Measurements from ENCODE around the gene TBK1.
"Not testable (repeated sequence)": the region's sequence is repeated elsewhere in the genome, so short reads cannot be mapped to it uniquely, and the experiment has no call there.

The TBK1 gene

DNA sequence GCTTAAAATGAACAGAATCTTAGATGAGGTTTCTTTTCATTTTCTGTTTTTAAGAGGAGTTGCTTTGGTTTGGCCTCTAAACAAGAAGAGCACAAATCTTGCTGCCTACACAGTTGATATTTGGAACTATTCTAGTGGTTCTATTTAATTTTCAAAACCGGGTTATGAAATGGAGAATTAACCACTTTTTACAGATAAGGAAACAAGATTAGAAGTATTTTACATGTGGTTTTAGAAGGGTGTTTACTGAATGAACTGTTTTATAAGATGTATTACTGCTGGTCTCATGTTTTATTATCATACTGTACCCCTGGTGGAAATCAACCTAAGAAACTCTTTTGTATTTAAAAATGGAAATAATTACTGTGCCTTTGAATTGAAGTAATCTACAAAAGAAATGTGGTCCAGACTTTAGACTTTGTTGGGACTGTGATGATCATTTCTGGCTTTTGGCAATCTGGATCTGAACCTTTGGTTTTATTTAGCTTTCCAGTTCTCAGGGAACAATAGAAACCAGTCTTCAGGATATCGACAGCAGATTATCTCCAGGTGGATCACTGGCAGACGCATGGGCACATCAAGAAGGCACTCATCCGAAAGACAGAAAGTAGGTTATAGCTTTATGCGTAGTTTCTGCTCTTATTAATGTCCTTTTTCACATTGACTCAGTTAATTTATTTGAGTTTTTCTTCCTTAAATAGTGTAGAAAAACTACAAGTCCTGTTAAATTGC is 43.2 kb downstream of the TBK1 start:
- no peak for DNase-seq (ENCODE audit: low read depth in 2 of 2, low spot score in 1 of 2)

DNA sequence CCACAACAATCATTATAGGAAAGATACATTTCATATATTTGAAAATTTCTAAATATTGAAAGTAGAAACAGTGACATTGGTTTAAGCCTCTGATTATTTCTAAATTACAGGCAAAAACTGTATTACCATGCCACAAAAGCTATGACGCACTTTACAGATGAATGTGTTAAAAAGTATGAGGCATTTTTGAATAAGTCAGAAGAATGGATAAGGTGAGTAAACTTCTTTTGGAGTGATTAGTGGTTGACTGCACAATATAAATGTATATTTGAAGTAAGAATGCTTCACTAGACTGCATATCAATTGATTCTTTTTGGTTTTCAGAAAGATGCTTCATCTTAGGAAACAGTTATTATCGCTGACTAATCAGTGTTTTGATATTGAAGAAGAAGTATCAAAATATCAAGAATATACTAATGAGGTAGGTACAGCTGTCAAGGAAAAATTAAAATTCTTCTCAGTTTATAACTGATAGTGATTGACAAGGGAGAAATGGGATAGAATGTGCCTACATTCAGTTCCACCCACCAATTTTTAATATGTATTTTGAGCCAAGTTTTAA is 45.0 kb downstream of the TBK1 start:
- no peak for DNase-seq (ENCODE audit: low read depth in 2 of 2, low spot score in 1 of 2)

GRCh38 chr12:64497484-64497883 is 45.6 kb downstream of the TBK1 start:
- no peak for DNase-seq (ENCODE audit: low read depth in 2 of 2, low spot score in 1 of 2)

DNA sequence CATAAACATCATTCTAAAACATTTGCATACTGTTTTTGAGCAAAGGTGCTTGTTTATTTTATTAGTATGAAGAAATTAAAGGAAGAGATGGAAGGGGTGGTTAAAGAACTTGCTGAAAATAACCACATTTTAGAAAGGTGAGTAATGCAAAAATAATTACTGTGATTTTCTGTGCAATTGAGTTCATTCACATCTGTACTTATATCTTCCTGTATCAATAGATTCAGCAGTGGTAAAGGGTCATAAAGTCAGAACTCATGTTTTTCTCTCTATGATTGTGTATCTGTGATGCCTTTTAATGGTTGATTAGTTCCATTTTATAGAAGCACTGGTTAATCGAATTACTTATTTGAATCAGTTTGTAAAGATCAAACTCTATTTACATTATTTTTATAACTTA is 46.0 kb downstream of the TBK1 start:
- DNase-seq (ENCODE audit: low read depth in 2 of 2, low spot score in 1 of 2), result no peak

DNA sequence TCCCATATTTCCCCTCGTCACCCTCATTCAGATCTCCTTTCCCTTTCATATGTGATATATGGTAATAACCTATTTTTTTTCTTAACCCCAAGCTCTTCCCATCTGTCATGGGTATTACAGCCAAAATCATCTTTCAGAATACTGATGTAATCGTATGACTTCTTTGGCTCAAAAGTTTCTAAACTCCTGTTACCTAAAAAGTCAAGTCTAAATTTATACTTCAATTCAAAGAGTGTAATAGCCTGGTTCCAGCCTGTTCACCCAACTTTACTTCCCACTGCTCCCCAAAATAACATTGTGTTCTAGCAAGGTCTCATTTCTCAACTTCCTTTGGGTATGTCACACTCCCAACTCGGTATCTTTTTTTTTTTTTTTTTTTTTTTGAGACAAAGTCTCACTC is 48.5 kb downstream of the TBK1 start:
- no peak for DNase-seq (ENCODE audit: low read depth in 2 of 2, low spot score in 1 of 2)

- no peak for DNase-seq (ENCODE audit: low read depth in 2 of 2, low spot score in 1 of 2)
Observed at GRCh38 chr12:64501486-64501885, 49.6 kb downstream of the TBK1 start.

- no peak for DNase-seq (ENCODE audit: low read depth in 2 of 2, low spot score in 1 of 2)
Observed at GRCh38 chr12:64506955-64507354, 55.0 kb downstream of the TBK1 start.

DNA sequence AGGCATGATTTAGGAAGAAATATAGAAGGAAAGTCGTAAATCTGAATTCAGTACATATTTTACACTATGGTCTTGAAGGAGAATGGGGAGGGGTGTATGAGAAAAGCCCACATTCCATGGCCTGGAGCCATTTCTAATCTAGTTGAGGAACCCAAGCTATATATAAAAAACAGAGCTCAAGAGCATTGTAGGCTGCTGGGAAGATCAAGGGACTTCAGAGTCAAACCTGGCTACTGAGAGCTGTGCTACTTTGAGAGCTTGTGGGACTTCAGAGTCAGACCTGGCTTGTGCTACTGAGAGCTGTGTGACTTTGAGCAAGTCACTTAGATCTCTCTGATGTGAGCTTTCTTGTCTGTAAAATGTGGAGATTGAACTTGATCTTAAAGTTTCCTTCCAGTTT is 58.7 kb downstream of the TBK1 start:
- no peak for DNase-seq (ENCODE audit: low read depth in 2 of 2, low spot score in 1 of 2)

GRCh38 chr12:64518396-64518795 is 66.5 kb downstream of the TBK1 start:
- DNase-seq (ENCODE audit: low read depth in 2 of 2, low spot score in 1 of 2), result no peak

DNA sequence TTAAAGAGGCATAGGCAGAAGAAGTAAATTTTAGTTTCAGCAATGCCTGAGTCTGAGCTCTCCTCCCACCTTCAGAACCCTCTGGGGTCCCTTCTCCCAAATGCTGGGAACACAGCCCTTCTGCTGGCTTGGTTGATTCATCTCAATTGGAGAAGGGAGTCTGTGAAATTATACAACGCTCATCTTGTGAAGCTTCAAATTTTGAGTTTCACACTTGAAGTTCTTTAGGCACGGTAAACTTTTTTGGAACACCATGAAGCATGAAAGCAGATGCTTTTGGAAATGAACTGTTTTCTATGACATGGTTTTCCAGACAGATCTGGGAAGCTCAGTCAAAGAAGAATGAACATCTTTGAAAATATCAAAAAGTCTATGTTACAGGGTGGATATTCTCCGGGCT is 69.9 kb downstream of the TBK1 start:
- no peak for DNase-seq (ENCODE audit: low read depth in 2 of 2, low spot score in 1 of 2)

DNA sequence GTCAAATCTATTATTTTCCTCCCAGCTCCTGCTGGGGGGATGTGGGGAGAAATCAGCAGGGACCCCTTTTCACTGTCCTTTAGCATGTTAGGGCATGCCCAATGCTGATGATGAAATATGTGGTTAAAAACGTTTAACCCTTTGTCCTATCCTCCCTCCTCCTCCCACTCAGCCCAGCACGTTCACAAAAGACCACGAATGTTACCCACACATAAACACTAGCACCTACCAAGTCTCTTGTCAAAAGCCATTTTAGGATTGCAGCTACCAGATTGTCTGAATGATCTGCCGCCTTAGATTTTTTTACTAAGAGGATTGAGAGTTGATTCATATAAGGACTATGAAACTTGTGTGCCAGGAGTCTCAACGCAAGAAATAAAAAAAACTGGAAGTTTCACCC is 70.4 kb downstream of the TBK1 start:
- no peak for DNase-seq (ENCODE audit: low read depth in 2 of 2, low spot score in 1 of 2)

DNA sequence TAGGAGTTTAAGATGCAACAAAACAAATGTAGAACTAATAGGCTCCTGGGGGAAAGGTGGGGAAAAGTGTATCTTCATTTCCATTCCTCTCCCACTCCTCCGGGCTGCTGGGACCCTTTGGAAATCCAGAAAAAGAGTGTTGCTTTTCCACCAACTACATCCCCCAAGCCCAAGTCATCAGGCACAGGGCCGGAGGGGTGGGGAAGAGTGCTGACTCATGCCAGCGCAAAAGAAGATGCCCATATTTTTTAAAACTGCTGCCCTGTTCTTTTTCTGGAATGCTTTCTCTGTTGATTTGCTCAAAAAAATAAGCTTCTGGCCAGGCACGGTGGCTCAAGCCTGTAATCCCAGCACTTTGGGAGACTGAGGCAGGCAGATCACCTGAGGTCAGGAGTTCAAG is 70.9 kb downstream of the TBK1 start:
- DNase-seq (ENCODE audit: low read depth in 2 of 2, low spot score in 1 of 2), result no peak

GRCh38 chr12:64523565-64524444 is 71.9 kb downstream of the TBK1 start:
- DNase-seq (ENCODE audit: low read depth in 2 of 2, low spot score in 1 of 2), result not testable (repeated sequence)

DNA sequence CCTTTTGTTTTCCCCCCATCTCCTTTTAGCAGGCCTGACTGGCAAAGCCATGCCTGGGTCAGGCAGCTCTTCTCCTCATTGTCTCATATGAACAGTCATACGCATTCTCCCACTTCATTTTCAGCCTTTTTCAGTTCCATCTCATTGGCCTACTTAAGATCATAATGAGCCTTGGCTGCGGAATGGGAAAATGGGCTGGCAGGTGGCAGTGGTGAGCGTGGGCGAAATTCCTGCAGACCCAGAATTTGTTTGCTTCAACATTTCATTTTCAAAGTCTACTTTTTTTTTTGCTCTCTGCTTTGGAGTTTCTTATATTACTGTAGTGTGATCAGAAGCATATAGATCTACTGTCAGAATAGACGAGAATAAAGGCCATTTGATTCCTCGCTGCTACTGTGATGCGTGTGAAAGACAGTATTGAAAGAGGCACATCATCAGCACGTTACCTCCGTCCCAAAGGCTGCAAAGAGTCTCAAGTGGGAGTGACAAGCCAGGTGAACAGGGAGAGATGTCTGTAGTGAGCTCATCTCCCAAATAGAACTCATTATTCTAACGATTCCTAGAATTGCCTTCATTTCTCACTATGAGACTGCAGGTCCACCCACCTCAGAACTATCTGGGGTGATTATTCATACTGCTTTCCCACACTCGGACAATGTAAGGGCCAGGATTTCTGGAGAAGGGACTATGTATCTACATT is 73.7 kb downstream of the TBK1 start:
- DNase-seq (ENCODE audit: low read depth in 2 of 2, low spot score in 1 of 2), result no peak

- DNase-seq (ENCODE audit: low read depth in 2 of 2, low spot score in 1 of 2), result no peak
Observed at GRCh38 chr12:64526859-64527258, 74.9 kb downstream of the TBK1 start.

- no peak for DNase-seq (ENCODE audit: low read depth in 2 of 2, low spot score in 1 of 2)
Observed at GRCh38 chr12:64528616-64529015, 76.7 kb downstream of the TBK1 start.

- no peak for DNase-seq (ENCODE audit: low read depth in 2 of 2, low spot score in 1 of 2)
Observed at GRCh38 chr12:64530566-64530965, 78.6 kb downstream of the TBK1 start.

GRCh38 chr12:64531665-64532334 is 79.9 kb downstream of the TBK1 start:
- no peak for DNase-seq (ENCODE audit: low read depth in 2 of 2, low spot score in 1 of 2)

DNA sequence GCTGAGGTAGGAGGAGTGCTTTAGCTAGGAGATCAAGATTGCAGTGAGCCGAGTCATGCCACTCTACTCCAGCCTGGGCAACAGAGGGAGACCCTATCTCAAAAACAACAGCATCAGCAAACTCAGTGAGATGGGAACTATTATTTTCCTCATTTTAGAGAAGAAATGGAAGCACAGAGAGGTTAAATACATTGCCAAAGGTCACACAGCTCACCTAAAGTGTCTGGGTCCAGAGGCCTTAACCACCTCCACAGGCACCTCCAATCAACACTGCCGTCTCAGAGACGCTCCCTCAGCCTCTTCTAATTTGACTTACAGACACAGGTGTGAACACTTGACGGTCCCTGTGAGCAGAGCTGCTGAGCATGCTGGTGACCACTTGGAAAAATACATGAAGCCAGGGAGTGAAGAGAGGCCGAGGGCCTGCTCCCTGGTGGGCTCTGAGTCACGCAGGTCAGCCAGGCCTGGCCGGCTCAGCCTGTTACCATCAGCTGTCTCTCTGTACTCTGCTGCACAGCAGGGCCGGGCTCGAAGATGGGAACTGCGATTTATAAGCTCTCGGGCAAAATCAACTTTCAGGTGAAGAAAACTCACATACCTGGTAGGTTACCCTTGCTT is 80.9 kb downstream of the TBK1 start:
- DNase-seq (ENCODE audit: low read depth in 2 of 2, low spot score in 1 of 2), result no peak

- no peak for DNase-seq (ENCODE audit: low read depth in 2 of 2, low spot score in 1 of 2)
Observed at GRCh38 chr12:64534672-64535199, 82.8 kb downstream of the TBK1 start.
